Caco-2 (cell line): ENCODE measurements around the gene DGKI. TPM values are rescaled to one million over a fixed set of nuclear protein-coding genes. Genes with fewer than 3 reads are reported as not detected.

Experiments
- BruUV-seq: library from RNA; stranded (reverse); fragments of 400-500 nt; replicated peaks from 2 replicates; lab custom pipeline; 2021; lab: Mats Ljungman, UMichigan
- CTCF ChIA-PET: fragments of 300-600 bp; sonication (Branson Sonifier 250); formaldehyde crosslinking; loops from one replicate; lab custom pipeline; 2022; ENCODE audit warnings: antibody characterized with exemption; lab: Charles Lee
- POLR2A ChIA-PET: fragments of 300-600 bp; sonication (Branson Sonifier 250); formaldehyde crosslinking; loops from one replicate; lab custom pipeline; 2022; ENCODE audit warnings: antibody characterized with exemption; lab: Charles Lee
- DNase-seq, 2 experiments: peaks; one replicate each; pipeline versions ENCODE4 v3.0.0 to v3.0.0-alpha.2; 2020 to 2022
- H3K27me3 ChIP-seq: replicated peaks from 2 replicates; pipeline ENCODE4 v1.6.0; 2011; ENCODE audit warnings: low read length; ENCODE audit not compliant: control insufficient read depth, insufficient read depth
- H3K36me3 ChIP-seq: 2 replicates; pipeline ENCODE4 v1.5.1; 2011; ENCODE audit warnings: low read length; ENCODE audit not compliant: control insufficient read depth, insufficient read depth
- H3K4me1 ChIP-seq: fragments of 250-450 bp; sonication (Bioruptor Pico); 2 replicates; pipeline ENCODE4 v1.5.1; 2020; ENCODE audit warnings: mild to moderate bottlenecking
- H3K4me3 ChIP-seq: 2 replicates; pipeline ENCODE4 v1.5.1; 2011; ENCODE audit warnings: low read depth, mild to moderate bottlenecking, control low read depth, low read length
- H3K9me3 ChIP-seq: fragments of 250-450 bp; sonication (Bioruptor Pico); 2 replicates; pipeline ENCODE4 v1.5.1; 2020; ENCODE audit warnings: mild to moderate bottlenecking, moderate library complexity
- H3K27ac Mint-ChIP-seq: one replicate; pipeline ENCODE4 v1.8.0; 2022; ENCODE audit warnings: mixed read lengths; ENCODE audit not compliant: unreplicated experiment
- H3K27me3 Mint-ChIP-seq: one replicate; pipeline ENCODE4 v1.8.0; 2022; ENCODE audit warnings: mixed read lengths; ENCODE audit not compliant: insufficient read depth, unreplicated experiment
- H3K36me3 Mint-ChIP-seq: one replicate; pipeline ENCODE4 v1.8.0; 2022; ENCODE audit warnings: mild to moderate bottlenecking, mixed read lengths; ENCODE audit not compliant: insufficient read depth, unreplicated experiment
- H3K4me1 Mint-ChIP-seq: one replicate; pipeline ENCODE4 v1.8.0; 2022; ENCODE audit warnings: low read depth, mixed read lengths; ENCODE audit not compliant: unreplicated experiment
- H3K4me3 Mint-ChIP-seq: one replicate; pipeline ENCODE4 v1.8.0; 2022; ENCODE audit warnings: mild to moderate bottlenecking, moderate library complexity, mixed read lengths; ENCODE audit not compliant: unreplicated experiment
- H3K9me3 Mint-ChIP-seq: one replicate; pipeline ENCODE4 v1.8.0; 2022; ENCODE audit warnings: mixed read lengths; ENCODE audit not compliant: unreplicated experiment
- CTCF ChIP-seq, 2 experiments: fragments of 200-600 bp in 1 of 2; IDR thresholded peaks; 1 replicate in 1 of 2; 2 replicates in 1 of 2; pipeline versions ENCODE4 v1.5.1 to v1.8.0; 2011 to 2022; ENCODE audit warnings: antibody characterized with exemption in 1 of 2, control low read depth in 1 of 2, inconsistent platforms in 1 of 2, low read depth in 1 of 2, low read length in 1 of 2, mild to moderate bottlenecking in 1 of 2, moderate library complexity in 1 of 2; ENCODE audit not compliant: insufficient read depth in 1 of 2, severe bottlenecking in 1 of 2, unreplicated experiment in 1 of 2
- intact Hi-C: fragments of 100-400 bp; cut with micrococcal nuclease; formaldehyde crosslinking; loops from one replicate; pipeline ENCODE4 v1.10.0; 2022; ENCODE audit not compliant: unreplicated experiment
- total RNA-seq: library from RNA; stranded (reverse); gene quantifications from 2 replicates; pipeline ENCODE4 v1.2.3, GENCODE V29; 2022

DGKI gene
- total RNA-seq, 1 experiment from 2014 or later, result 0.84 TPM

DNA sequence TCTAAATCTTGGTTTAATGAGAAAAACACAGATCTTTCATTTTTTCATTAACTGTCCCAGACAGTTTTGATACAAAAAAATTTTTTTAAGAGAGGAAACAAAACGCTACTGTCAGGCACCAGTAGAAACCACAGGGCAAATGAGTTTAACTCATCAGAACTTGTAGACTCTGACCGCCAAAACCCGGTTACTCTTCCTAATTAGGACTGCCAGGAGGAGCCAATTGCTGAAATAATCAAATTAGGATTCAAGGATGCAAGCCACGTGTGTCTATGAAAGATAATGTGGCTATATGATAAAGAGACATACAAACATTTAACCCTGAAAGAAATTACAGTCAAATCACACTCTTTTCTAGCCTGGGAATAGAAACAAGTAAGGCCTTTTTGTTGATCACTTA is 154.4 kb downstream of the DGKI start:
- TF ChIP-seq CTCF (IDR thresholded peaks at IDR 0.05; ENCODE audit: insufficient read depth in 1 of 2, low read depth in 1 of 2, low read length in 1 of 2, severe bottlenecking in 1 of 2, unreplicated experiment in 1 of 2), result no peak
- peaks cover 25% of the 10 kb centered on the region for H3K27me3 Mint-ChIP-seq
- intact Hi-C loops, result no loop called here
- ChIA-PET CTCF (no interaction called here), POLR2A (no interaction called here)
- H3K36me3 ChIP-seq, result no peaks in the 10 kb centered on the region
- H3K27me3 ChIP-seq, result no peaks in the 10 kb centered on the region
- no peak for DNase-seq
- H3K36me3 Mint-ChIP-seq, result no peaks in the 10 kb centered on the region
- H3K27ac Mint-ChIP-seq, result no peak overlapping the region
- no peaks in the 10 kb centered on the region for H3K9me3 Mint-ChIP-seq
- H3K4me1 ChIP-seq, result no peaks in the 10 kb centered on the region
- no peak overlapping the region for H3K4me3 ChIP-seq
- H3K4me3 Mint-ChIP-seq, result no peak overlapping the region
- no TSS peak for BruUV-seq
- H3K9me3 ChIP-seq, result no peaks in the 10 kb centered on the region
- H3K4me1 Mint-ChIP-seq, result no peaks in the 10 kb centered on the region

- H3K4me3 Mint-ChIP-seq, result no peak overlapping the region
- no peaks in the 10 kb centered on the region for H3K27me3 ChIP-seq
- H3K27me3 Mint-ChIP-seq, result peaks cover 27% of the 10 kb centered on the region
- intact Hi-C loops, result no loop called here
- H3K9me3 Mint-ChIP-seq, result no peaks in the 10 kb centered on the region
- H3K36me3 ChIP-seq, result no peaks in the 10 kb centered on the region
- POLR2A ChIA-PET, result no interaction called here
- H3K36me3 Mint-ChIP-seq, result no peaks in the 10 kb centered on the region
- CTCF ChIA-PET, result no interaction called here
- no peak overlapping the region for H3K27ac Mint-ChIP-seq
- H3K9me3 ChIP-seq, result no peaks in the 10 kb centered on the region
- DNase-seq, result no peak
- no peaks in the 10 kb centered on the region for H3K4me1 Mint-ChIP-seq
- H3K4me3 ChIP-seq, result no peak overlapping the region
- TF ChIP-seq CTCF (IDR thresholded peaks at IDR 0.05; ENCODE audit: insufficient read depth in 1 of 2, low read depth in 1 of 2, low read length in 1 of 2, severe bottlenecking in 1 of 2, unreplicated experiment in 1 of 2), result no peak
- no TSS peak for BruUV-seq
- no peaks in the 10 kb centered on the region for H3K4me1 ChIP-seq
These were observed 155.2 kb downstream of the DGKI start for GRCh38 chr7:137691566-137691965.

DNA sequence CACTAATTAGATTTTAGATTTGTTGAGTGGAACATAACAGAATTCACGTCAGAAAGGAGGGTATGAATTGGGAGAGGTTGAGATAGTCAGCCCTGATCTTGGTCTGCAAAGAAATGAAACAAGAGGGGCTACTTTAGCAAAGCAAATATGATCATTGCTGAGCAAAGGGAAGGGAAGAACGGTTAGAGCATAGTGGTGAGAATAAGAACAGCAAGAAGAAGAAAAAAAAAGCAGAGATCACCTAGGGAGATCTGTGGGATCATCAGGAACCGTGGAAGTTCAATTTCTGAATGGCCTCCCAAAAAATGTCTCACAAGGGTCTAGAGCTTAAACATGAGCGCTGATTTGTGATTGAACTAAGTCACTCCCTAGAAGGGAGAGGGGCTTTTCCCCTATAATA is 156.1 kb downstream of the DGKI start:
- Histone ChIP-seq H3K27me3 (no peaks in the 10 kb centered on the region), H3K36me3 (no peaks in the 10 kb centered on the region), H3K4me1 (no peaks in the 10 kb centered on the region), H3K9me3 (no peaks in the 10 kb centered on the region), H3K4me3 (no peak overlapping the region)
- no peak for DNase-seq
- no peak overlapping the region for H3K27ac Mint-ChIP-seq
- ChIA-PET CTCF (no interaction called here), POLR2A (no interaction called here)
- peaks cover 32% of the 10 kb centered on the region for H3K27me3 Mint-ChIP-seq
- BruUV-seq, result no TSS peak
- H3K4me1 Mint-ChIP-seq, result no peaks in the 10 kb centered on the region
- TF ChIP-seq CTCF (IDR thresholded peaks at IDR 0.05; ENCODE audit: insufficient read depth in 1 of 2, low read depth in 1 of 2, low read length in 1 of 2, severe bottlenecking in 1 of 2, unreplicated experiment in 1 of 2), result no peak
- H3K9me3 Mint-ChIP-seq, result no peaks in the 10 kb centered on the region
- no peaks in the 10 kb centered on the region for H3K36me3 Mint-ChIP-seq
- intact Hi-C loops, result no loop called here
- no peak overlapping the region for H3K4me3 Mint-ChIP-seq
